Activated T-cell treated with anti-CD3 and anti-CD28 coated beads for 1 hour (primary cell): ENCODE results near the gene PIGH.
"Not testable (repeated sequence)": the region's sequence is repeated elsewhere in the genome, so short reads cannot be mapped to it uniquely, and the experiment has no call there.

ENCODE experiments used
- DNase-seq: peaks from one replicate; pipeline ENCODE4 v3.0.0-alpha.2; 2020; ENCODE audit warnings: low read depth

Gene PIGH

GRCh38 chr14:67609642-67610310 is 9.7 kb upstream of the PIGH start:
- DNase-seq = no peak

GRCh38 chr14:67607646-67608045 is 7.6 kb upstream of the PIGH start:
- no peak for DNase-seq

- no peak for DNase-seq
Measured at GRCh38 chr14:67602995-67603545, 3.0 kb upstream of the PIGH start.

- DNase-seq = no peak
Measured at GRCh38 chr14:67602076-67602475, 2.0 kb upstream of the PIGH start.

GRCh38 chr14:67600562-67600974 is 500 bp upstream of the PIGH start:
- not testable (repeated sequence) for DNase-seq

GRCh38 chr14:67595392-67595791 is 4.7 kb downstream of the PIGH start:
- no peak for DNase-seq

GRCh38 chr14:67593650-67594049 is 6.4 kb downstream of the PIGH start:
- not testable (repeated sequence) for DNase-seq

- no peak for DNase-seq
Measured at GRCh38 chr14:67589204-67589770, 10.8 kb downstream of the PIGH start.

GRCh38 chr14:67586369-67586768 is 13.7 kb downstream of the PIGH start:
- no peak for DNase-seq

- DNase-seq = no peak
Measured at GRCh38 chr14:67584978-67585377, 15.1 kb downstream of the PIGH start.

- DNase-seq = no peak
Measured at GRCh38 chr14:67583711-67584644, 16.1 kb downstream of the PIGH start.

GRCh38 chr14:67582061-67582460 is 18.0 kb downstream of the PIGH start:
- no peak for DNase-seq

GRCh38 chr14:67581643-67582042 is 18.4 kb downstream of the PIGH start:
- no peak for DNase-seq

GRCh38 chr14:67580336-67581171 is 19.5 kb downstream of the PIGH start:
- no peak for DNase-seq

GRCh38 chr14:67579636-67580035 is 20.4 kb downstream of the PIGH start:
- no peak for DNase-seq

- DNase-seq = no peak
Measured at GRCh38 chr14:67579040-67579439, 21.0 kb downstream of the PIGH start.

GRCh38 chr14:67577909-67578749 is 21.9 kb downstream of the PIGH start:
- no peak for DNase-seq

- DNase-seq = no peak
Measured at GRCh38 chr14:67577181-67577808, 22.8 kb downstream of the PIGH start.

GRCh38 chr14:67576216-67576955 is 23.7 kb downstream of the PIGH start:
- DNase-seq = no peak

- DNase-seq = no peak
Measured at GRCh38 chr14:67575684-67576083, 24.4 kb downstream of the PIGH start.
